ENCODE results near the gene MAFF.
"Not testable (repeated sequence)": the region's sequence is repeated elsewhere in the genome, so short reads cannot be mapped to it uniquely, and the experiment has no call there.

Gene MAFF

DNA sequence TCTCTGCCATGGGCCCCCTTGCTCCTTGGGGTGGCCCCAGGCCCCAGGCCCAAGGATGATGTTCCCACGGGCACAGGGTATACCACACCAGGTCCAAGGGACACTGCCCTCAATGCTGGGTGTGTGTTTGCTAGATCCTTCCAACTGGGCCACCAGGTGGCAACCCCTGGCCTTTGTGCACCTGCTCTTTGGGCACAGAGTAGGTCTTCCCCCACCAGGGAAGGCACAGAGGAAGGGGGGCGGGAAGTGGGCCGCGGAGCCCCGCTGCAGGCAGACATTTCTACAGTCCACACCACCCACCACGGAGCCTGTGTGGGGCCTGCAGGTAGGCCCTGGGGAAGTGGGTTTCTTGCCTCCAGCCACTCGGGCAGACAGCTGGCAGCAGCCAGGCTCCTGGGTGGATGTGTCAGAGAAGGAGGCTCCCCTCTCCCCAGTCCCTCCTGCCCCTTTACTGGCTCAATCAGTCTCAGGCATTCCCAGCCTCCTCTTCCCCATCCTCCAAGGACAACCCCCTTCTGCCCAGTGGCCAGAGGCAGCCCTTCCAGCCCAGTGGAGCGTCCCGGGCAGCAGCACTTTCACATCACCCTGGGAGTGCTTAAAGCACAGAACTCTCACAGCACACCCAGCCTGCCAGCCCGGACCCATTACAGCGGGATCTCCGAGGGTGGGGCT is 21.6 kb downstream of the MAFF start:
- DNase-seq (ENCODE audit: low read depth): no peak

DNA sequence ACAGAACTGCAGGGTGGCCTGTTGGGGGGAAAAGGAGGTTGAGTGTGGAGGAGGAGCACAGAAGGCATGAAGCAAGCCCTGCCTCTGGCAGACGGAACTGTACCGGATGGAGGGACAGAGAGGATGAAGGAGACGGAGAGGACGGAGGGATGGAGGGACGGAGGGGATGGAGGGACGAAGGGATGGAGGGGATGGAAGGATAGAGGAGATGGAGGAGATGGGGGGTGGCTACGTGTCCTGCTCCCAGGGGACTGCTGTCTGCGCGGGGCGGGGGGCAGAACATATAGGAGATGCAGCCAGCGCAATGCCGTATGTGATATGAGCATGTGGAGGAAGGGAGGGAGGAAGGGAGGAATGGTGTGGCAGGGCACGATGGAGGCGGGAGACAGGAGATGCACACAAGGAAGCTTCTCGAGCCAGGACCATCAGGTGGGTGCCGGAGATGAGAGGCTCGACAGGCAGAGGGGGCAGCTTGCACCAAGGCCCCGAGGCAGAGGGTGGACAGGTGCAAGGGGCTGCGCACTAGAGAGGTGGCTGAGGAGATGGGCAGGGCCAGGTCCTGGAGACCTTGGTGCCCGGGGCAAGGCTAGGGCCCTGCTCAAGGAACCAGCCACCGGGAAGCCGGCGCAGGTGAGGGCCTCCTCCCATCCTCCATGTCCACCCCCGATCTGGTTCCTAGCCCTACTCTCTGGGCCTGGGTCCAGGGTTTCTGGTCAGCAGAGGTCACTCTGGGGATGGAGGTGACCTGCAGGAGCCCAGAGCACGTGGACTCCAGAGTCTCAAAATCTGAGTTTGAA is 25.3 kb downstream of the MAFF start:
- DNase-seq (ENCODE audit: low read depth): no peak

DNA sequence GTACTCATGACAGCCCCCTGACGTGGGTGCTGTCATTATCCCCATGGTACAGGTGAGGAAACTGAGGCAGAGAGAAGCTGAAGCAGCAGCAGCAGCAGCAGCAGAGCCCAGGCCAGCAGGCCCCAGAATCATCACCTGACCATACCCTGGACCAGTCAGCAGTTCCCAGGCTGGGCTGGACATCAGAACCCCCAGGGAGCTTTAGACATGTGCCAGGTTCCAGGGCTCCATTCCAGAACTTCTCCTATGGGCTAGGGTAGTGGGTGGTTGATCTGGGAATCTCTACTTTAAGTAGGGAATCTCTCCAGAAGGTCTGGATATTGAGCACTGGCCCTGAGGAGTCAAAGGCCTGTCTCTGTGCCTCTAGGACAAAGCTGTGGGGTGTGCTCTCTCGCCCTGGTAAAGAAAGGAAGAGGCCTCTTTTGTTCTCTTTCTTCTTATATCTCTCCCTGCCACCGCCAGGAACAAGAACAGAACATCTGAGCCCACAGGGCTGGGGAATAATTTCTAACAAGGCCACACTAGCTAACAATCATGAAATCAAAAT is 26.6 kb downstream of the MAFF start:
- DNase-seq (ENCODE audit: low read depth): no peak

DNA sequence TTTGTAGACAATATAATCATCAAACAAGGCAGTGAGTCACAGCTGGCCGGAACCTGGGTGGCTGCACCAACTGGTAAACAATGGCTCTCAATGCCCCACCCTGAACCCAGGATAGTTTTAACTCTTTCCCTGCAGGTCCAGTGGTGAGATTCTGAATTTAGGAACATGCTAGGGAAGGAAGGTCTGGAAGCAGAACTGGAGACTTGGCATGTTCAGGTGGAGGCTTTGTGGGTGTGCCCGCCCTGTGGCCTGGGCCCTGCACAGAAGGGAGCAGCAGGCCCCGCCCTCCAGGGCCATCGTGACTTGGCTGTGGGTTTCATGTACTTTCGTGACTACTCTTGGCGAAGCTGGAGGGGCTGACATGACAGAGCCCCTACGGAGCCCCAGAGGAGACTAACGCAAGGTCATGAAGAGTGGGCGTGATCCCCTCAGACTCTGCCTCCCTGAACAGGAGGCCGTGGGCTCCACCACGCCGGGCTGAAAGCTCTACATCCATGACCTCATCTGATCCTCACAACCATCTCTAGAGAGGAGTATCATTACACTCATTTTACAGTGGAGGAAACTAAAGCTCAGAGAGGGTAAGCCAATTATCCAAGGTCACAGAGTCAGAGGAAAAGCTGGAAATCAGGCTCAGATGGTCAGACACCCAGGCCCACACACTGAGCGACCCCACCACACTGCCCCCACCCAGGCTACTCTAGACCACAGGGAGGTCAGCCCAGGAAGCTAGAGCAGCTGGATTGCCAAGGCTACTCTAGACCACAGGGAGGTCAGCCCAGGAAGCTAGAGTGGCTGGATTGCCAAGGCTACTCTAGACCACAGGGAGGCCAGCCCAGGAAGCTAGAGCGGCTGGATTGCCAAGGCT is 27.3 kb downstream of the MAFF start:
- no peak for DNase-seq (ENCODE audit: low read depth)

- DNase-seq (ENCODE audit: low read depth): peak; percentile 15
Measured at GRCh38 chr22:38230108-38230825, 28.5 kb downstream of the MAFF start.

GRCh38 chr22:38230916-38231315 is 29.1 kb downstream of the MAFF start:
- DNase-seq (ENCODE audit: low read depth): no peak

GRCh38 chr22:38232196-38232595 is 30.4 kb downstream of the MAFF start:
- DNase-seq (ENCODE audit: low read depth): no peak

DNA sequence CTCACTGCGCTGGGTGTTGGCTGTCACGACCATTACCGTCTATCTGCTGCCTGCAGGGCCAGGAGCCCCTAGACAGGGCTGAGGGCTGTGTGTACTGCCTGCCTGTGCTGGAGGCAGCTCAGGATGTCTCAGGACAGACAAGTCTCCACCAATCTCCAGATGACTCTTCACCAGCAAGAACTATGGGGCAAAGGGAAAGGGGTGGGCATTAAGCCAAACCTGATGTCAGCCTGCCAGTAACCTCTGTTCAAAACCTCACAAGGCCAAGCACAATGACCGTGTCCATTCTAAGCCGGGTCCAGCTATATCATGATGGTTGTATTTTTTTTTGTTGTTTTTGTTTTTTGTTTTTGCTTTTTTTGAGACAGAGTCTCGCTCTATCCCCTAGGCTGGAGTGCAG is 31.6 kb downstream of the MAFF start:
- DNase-seq (ENCODE audit: low read depth): no peak

DNA sequence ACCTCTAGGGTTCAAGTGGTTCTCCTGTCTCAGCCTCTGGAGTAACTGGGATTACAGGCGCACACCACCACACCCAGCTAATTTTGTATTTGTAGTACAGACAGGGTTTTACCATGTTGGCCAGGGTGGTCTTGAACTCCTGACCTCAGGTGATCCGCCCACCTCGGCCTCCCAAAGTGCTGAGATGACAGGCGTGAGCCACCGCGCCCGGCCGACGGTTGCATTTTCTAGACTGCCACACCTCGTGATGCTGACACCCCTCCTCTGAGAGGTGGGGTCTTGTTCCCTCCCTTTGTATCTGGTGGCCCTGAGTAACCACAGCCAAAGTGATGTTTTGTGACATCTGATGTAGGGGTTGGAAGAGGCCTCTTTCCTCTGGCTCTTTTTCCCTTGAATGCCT is 32.1 kb downstream of the MAFF start:
- DNase-seq (ENCODE audit: low read depth): not testable (repeated sequence)

DNA sequence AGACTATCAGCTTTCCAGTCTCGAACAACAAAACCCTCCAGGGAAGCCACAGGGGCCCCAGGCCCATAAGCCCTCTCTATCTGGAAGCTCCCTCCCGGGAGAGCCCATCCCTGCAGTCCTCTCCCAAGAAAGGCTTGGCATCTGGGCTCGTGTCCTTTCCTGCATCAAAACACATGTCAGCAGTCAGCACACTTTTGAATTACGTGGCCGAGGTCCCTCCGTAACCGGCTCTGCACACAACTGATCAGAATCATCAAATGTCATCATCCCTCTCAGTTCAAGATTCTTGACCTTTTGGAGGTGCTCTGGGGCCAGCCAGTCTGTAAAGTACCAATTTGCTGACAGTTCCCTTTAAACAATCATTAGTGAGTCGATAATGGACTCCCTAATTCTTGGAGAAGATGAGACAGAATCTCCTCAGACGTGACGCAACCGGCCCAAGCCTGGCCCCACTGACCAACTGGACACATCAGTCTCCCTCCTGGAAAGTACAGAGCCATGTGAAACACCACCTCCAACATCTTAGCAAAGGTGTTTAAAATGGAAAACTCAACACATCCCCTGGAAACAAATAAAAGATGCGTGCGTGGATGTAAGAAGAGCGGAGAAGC is 33.6 kb downstream of the MAFF start:
- no peak for DNase-seq (ENCODE audit: low read depth)

GRCh38 chr22:38236786-38237185 is 35.0 kb downstream of the MAFF start:
- DNase-seq (ENCODE audit: low read depth): no peak

GRCh38 chr22:38238519-38239071 is 36.8 kb downstream of the MAFF start:
- no peak for DNase-seq (ENCODE audit: low read depth)

GRCh38 chr22:38239101-38239761 is 37.4 kb downstream of the MAFF start:
- DNase-seq (ENCODE audit: low read depth): no peak

GRCh38 chr22:38240734-38241252 is 39.0 kb downstream of the MAFF start:
- no peak for DNase-seq (ENCODE audit: low read depth)

- DNase-seq (ENCODE audit: low read depth): no peak
Measured at GRCh38 chr22:38243007-38243765, 41.4 kb downstream of the MAFF start.

DNA sequence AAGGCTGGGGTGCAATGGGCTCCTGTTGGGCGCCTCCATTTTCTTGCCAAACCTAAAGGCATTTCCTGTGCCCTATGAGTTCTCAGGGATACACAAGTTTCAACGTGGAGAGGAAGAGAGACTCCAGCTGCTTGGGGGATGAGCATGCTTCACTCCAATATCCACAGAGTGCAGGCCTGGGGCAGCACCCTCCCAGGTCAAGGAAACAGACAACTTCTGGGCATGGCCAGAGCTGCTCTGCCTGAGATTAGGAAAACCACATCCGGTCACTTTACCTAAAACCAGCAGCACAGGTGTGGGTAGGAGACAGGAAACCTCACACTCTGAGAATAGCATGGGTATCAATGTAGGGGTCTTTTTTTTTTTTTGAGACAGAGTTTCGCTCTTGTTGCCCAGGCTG is 42.3 kb downstream of the MAFF start:
- no peak for DNase-seq (ENCODE audit: low read depth)

DNA sequence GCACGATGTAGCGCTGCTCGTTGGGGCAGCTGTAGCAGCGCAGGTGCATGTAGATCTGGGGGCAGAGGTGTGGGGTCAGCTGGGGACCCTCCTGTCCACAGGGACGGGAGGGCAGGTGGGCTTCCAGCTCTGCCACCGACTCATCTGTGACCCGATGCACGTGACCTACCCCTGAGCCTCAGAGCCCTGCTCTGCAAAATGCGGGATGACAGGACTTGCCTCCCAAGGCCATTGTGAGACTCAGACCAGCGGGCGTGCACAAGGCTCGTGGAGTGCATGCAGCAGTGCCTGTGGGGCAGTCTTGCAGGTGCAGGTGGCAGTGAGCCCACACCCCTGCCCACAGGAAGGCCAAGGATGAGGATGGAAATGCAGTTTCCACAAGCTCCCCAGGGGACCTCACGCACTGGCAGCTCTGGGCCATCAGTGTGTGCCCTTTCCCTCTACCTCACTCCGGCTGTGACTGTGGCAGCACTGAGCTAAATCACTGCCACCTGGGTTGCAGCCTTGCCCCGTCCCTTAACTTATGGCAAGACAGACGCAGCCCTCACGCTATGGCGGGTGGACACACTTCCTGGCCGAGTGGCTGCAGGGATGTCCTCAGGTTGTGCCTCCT is 44.4 kb downstream of the MAFF start:
- DNase-seq (ENCODE audit: low read depth): no peak

GRCh38 chr22:38246692-38247091 is 44.9 kb downstream of the MAFF start:
- DNase-seq (ENCODE audit: low read depth): no peak

DNA sequence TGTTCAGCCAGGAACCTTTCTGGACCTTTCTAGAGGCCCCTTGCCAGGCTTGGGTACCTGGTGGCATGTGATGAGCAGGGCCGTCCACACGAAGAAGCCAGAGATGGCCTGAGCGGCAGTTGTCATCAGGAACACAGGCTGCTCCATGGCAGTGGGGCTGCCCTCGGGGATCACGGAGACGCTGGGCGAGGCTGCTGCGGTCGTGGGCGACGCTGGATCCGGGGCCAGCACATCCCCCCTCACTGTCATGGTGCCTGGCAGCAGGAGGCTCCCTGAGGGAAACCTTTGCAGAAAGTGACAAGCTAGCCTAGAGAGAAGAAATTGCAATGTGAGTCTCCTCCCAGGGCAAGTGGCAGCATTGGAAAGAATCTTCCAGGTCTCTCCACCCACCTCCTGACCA is 45.9 kb downstream of the MAFF start:
- DNase-seq (ENCODE audit: low read depth): no peak

All from stimulated activated CD8-positive, alpha-beta memory T cell treated with anti-CD3 and anti-CD28 coated beads, Interleukin-12 subunit alpha, Interleukin-12 subunit beta, amount 100 ng/mL, for 4 hours (primary cell).